Neutrophil (primary cell): ENCODE measurements around the gene TMPRSS4.

ENCODE experiments used
- H3K27ac ChIP-seq: fragments of 200-600 bp; sonication (generic); 2 replicates; pipeline ENCODE4 v1.5.1; 2016; ENCODE audit warnings: mild to moderate bottlenecking, moderate library complexity
- H3K27me3 ChIP-seq: fragments of 200-600 bp; sonication (generic); 2 replicates; pipeline ENCODE4 v1.6.0; 2016; ENCODE audit warnings: mild to moderate bottlenecking
- H3K36me3 ChIP-seq: fragments of 200-600 bp; sonication (generic); 2 replicates; pipeline ENCODE4 v1.5.1; 2017
- H3K4me1 ChIP-seq, 2 experiments: fragments of 200-600 bp in 1 of 2; sonication (generic) in 1 of 2; 1 replicate in 1 of 2; 2 replicates in 1 of 2; pipeline versions ENCODE4 v1.5.1 to v1.6.1; 2013 to 2016; ENCODE audit warnings: low read depth in 1 of 2, low read length in 1 of 2, mild to moderate bottlenecking in 1 of 2, moderate library complexity in 1 of 2; ENCODE audit not compliant: control insufficient read depth in 1 of 2, insufficient read depth in 1 of 2
- H3K4me3 ChIP-seq, 2 experiments: fragments of 200-600 bp in 1 of 2; sonication (generic) in 1 of 2; 1 replicate in 1 of 2; 2 replicates in 1 of 2; pipeline ENCODE4 v1.5.1; 2013 to 2016; ENCODE audit warnings: low read depth in 1 of 2, low read length in 1 of 2, mild to moderate bottlenecking in 1 of 2, moderate library complexity in 1 of 2
- H3K9me3 ChIP-seq: fragments of 200-600 bp; sonication (generic); 2 replicates; pipeline ENCODE4 v1.5.1; 2016
- TF ChIP-seq, protein P1 (sequence below): fragments of 200-600 bp; sonication (generic); IDR thresholded peaks from 2 replicates; pipeline ENCODE4 v1.5.1; 2016; ENCODE audit warnings: antibody characterized with exemption

TMPRSS4 gene

GRCh38 chr11:118112711-118113430 lies 36.0 kb downstream of the TMPRSS4 start:
- TF ChIP-seq, protein P1, sequence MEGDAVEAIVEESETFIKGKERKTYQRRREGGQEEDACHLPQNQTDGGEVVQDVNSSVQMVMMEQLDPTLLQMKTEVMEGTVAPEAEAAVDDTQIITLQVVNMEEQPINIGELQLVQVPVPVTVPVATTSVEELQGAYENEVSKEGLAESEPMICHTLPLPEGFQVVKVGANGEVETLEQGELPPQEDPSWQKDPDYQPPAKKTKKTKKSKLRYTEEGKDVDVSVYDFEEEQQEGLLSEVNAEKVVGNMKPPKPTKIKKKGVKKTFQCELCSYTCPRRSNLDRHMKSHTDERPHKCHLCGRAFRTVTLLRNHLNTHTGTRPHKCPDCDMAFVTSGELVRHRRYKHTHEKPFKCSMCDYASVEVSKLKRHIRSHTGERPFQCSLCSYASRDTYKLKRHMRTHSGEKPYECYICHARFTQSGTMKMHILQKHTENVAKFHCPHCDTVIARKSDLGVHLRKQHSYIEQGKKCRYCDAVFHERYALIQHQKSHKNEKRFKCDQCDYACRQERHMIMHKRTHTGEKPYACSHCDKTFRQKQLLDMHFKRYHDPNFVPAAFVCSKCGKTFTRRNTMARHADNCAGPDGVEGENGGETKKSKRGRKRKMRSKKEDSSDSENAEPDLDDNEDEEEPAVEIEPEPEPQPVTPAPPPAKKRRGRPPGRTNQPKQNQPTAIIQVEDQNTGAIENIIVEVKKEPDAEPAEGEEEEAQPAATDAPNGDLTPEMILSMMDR = no peak
- Histone ChIP-seq H3K4me3 (no peak overlapping the region), H3K36me3 (no peaks in the 10 kb centered on the region), H3K9me3 (no peaks in the 10 kb centered on the region), H3K27ac (no peak overlapping the region), H3K4me1 (no peaks in the 10 kb centered on the region), H3K27me3 (peaks cover 8% of the 10 kb centered on the region)

- peaks cover 8% of the 10 kb centered on the region for H3K27me3 ChIP-seq
- H3K36me3 ChIP-seq = no peaks in the 10 kb centered on the region
- no peaks in the 10 kb centered on the region for H3K4me1 ChIP-seq
- TF ChIP-seq, protein P1 = no peak
- no peak overlapping the region for H3K27ac ChIP-seq
- no peaks in the 10 kb centered on the region for H3K9me3 ChIP-seq
- no peak overlapping the region for H3K4me3 ChIP-seq
Measured at GRCh38 chr11:118114266-118114665, 37.4 kb downstream of the TMPRSS4 start.

- TF ChIP-seq, protein P1 = no peak
Measured at GRCh38 chr11:118115048-118115447, 38.2 kb downstream of the TMPRSS4 start.

GRCh38 chr11:118117790-118118601 lies 41.1 kb downstream of the TMPRSS4 start:
- Histone ChIP-seq H3K9me3 (no peaks in the 10 kb centered on the region), H3K27ac (no peak overlapping the region), H3K4me1 (no peaks in the 10 kb centered on the region), H3K4me3 (no peak overlapping the region), H3K36me3 (no peaks in the 10 kb centered on the region), H3K27me3 (peaks cover 8% of the 10 kb centered on the region)
- TF ChIP-seq, protein P1 = no peak

More at GRCh38 chr11:118115048-118115447, 38.2 kb downstream of the TMPRSS4 start:
- Histone ChIP-seq H3K9me3 (no peaks in the 10 kb centered on the region), H3K36me3 (no peaks in the 10 kb centered on the region), H3K27me3 (peaks cover 8% of the 10 kb centered on the region), H3K27ac (no peak overlapping the region), H3K4me1 (no peaks in the 10 kb centered on the region), H3K4me3 (no peak overlapping the region)

GRCh38 chr11:118120793-118121192 lies 43.9 kb downstream of the TMPRSS4 start:
- TF ChIP-seq, protein P1 = no peak
- no peaks in the 10 kb centered on the region for H3K4me1 ChIP-seq
- H3K36me3 ChIP-seq = no peaks in the 10 kb centered on the region
- no peak overlapping the region for H3K27ac ChIP-seq
- no peaks in the 10 kb centered on the region for H3K9me3 ChIP-seq
- peaks cover 8% of the 10 kb centered on the region for H3K27me3 ChIP-seq
- no peak overlapping the region for H3K4me3 ChIP-seq
